Measurements from ENCODE around the gene STYXL1.

DNA sequence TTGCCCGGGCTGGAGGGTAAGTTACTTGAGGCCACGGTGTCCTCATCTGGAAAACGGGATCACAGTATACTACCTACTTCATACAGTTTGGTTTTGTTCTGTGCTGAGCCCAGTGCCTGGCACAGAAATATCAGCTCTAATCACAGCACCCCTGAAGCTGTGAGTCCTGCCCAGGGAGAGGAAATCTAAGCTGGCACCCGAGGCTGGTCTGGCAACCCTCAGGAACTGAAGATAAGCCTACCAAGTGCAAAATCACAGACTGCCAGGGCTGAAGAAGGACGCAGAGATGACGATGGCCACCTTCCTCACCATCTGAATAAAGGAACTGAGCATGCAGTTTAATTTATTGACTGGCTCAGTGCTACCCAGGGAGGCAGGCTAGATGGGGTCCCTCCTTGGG, 45.7 kb downstream of the STYXL1 start:
- TF ChIP-seq, protein P1, sequence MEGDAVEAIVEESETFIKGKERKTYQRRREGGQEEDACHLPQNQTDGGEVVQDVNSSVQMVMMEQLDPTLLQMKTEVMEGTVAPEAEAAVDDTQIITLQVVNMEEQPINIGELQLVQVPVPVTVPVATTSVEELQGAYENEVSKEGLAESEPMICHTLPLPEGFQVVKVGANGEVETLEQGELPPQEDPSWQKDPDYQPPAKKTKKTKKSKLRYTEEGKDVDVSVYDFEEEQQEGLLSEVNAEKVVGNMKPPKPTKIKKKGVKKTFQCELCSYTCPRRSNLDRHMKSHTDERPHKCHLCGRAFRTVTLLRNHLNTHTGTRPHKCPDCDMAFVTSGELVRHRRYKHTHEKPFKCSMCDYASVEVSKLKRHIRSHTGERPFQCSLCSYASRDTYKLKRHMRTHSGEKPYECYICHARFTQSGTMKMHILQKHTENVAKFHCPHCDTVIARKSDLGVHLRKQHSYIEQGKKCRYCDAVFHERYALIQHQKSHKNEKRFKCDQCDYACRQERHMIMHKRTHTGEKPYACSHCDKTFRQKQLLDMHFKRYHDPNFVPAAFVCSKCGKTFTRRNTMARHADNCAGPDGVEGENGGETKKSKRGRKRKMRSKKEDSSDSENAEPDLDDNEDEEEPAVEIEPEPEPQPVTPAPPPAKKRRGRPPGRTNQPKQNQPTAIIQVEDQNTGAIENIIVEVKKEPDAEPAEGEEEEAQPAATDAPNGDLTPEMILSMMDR (IDR thresholded peaks at IDR 0.05; ENCODE audit: insufficient read depth, low read depth, low read length) = no peak
- TF ChIP-seq EZH2 (IDR thresholded peaks at IDR 0.05; ENCODE audit: insufficient read depth, low read length) = no peak

All from astrocyte (in vitro differentiated cells and primary cell).